Measurements from ENCODE around the gene EXOC4.
"Not testable (repeated sequence)": the region's sequence is repeated elsewhere in the genome, so short reads cannot be mapped to it uniquely, and the experiment has no call there.

The EXOC4 gene

DNA sequence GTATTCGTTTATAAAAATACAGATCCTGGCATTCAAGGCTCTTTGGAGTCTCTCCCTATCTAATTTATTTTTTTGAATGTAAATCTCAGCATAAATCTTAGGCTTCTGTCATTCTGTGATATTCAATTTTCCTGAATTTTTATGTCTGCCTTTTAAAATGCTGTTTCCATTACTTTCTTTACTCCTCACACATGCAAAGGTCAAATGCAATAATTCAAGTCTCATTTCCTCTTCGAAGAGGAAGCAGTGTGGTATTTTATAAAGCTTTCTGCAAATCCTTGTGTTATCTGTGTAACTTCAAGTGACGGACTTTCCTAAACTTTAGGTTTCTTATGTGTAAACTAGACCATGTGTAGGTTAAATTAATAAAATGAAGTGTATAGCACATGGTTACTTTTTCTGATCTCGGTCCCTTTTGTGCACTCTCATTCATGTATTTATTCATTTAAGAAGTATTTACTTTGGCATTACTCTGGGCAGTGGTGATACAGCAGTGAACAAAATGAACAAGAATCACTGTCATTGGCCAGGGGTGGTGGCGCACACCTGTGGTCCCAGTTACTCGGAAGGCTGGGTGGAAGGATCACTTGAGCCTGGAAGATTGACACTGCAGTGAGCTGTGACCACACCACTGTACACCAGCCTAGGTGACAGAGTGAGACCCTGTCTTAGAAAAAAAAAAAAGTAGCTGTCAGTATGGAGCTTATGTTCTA lies 332.2 kb downstream of the EXOC4 start:
- no peak for DNase-seq

GRCh38 chr7:133586253-133586652 lies 333.4 kb downstream of the EXOC4 start:
- DNase-seq: no peak

DNA sequence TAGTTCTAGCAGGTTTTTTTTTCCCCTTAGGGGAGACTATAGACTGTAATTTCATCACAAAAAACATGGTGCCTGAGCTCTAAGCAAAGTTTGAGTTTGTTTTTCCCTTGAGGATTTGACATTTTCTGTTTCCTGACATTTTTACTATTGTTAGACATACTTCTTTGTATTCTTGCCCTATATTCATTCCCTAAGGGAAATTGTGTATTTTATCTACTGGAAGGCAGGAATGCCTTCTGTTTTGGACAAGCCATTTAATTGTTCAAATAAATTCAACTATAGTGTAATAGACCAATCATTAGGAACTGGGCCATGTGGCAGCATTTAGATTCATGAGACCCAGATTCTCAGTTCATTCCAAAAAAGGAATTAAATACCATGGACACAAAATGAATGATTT lies 335.0 kb downstream of the EXOC4 start:
- no peak for DNase-seq

DNA sequence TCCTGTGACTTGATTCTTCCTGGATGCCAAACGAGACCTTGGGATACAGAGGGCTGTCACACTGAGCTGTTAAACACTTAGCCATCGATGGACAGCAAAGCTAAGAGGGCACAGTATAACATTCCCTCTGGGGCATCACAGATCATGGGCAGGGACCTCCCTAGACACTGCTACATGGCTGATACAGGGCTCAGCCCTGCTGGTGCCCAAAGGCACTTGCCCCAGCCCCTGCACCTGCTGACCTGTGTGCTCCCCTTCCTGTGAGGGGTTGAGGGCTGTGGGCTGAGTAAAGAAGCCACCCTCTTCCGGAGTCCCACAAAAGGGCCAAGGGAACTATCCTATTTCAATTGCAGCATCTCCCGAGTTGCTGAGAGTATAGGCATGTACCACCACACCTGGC lies 337.9 kb downstream of the EXOC4 start:
- DNase-seq: no peak

DNA sequence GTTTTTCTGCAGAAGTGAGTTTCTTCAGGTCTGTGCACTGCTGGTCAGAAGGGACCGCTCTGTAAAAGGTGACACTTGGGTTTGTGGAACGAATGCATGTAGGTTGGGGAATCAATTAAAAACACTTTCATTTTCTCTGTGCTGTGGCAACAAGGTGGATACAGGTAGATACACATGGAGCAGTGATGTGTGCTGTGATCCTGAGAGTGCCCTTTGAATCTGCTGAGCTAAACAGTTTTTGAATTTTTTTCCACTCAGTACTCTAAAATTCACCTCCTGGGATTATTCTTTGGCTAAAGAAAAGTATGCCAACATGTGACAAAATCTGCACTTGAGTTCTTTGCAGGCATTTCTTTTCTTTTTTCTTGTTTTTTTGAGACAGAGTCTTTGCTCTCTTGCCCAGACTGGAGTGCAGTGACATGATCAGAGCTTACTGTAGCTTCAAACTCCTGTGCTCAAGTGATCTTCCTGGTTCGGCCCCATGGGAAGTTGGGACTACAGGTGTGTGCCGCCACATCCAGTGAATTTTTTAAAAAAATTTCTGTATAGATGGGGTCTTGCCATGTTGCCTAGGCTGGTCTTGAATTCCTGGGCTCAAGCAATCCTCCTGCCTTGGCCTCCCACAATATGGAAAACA lies 338.9 kb downstream of the EXOC4 start:
- DNase-seq: no peak

DNA sequence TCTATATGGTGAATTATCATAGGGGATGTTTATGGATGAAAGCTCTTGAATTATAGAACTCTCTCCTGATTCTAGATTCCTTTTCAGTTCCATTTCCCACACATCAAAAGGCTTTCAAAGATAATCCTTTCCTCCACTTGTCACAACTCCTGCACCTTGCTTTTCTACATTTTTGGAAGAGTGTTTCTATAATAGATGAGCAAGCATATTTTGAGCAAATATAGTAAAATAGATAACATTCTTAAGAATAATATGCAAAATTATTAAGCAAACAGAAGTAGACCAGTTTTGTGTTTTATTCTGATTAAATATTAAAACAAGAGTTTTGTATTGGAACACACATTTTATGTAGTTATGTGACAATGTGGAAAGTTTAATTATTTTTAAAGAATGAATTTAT lies 340.7 kb downstream of the EXOC4 start:
- no peak for DNase-seq

- no peak for DNase-seq
These were observed 348.7 kb downstream of the EXOC4 start for GRCh38 chr7:133601617-133602016.

- DNase-seq: no peak
These were observed 349.4 kb downstream of the EXOC4 start for GRCh38 chr7:133602291-133602690.

- no peak for DNase-seq
These were observed 354.1 kb downstream of the EXOC4 start for GRCh38 chr7:133606991-133607390.

- DNase-seq: no peak
These were observed 356.9 kb downstream of the EXOC4 start for GRCh38 chr7:133609806-133610205.

DNA sequence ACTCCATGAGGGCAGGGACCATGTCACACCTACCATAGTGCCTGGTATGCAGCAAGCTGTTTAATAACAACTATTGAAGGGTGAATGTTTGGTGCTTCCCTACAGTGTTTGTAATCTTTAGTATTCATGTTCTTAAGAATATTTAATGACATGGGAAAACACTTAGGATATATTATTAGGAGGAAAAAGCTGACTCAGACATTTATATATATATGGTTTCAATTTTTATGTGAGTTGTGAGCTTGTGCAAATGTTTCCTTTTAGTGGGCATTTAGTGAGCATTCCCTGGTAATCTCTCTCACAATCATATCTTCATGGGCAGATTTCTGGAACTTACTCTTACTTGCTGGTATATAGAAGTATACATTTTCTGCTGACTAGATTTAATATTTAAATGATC lies 359.1 kb downstream of the EXOC4 start:
- no peak for DNase-seq

DNA sequence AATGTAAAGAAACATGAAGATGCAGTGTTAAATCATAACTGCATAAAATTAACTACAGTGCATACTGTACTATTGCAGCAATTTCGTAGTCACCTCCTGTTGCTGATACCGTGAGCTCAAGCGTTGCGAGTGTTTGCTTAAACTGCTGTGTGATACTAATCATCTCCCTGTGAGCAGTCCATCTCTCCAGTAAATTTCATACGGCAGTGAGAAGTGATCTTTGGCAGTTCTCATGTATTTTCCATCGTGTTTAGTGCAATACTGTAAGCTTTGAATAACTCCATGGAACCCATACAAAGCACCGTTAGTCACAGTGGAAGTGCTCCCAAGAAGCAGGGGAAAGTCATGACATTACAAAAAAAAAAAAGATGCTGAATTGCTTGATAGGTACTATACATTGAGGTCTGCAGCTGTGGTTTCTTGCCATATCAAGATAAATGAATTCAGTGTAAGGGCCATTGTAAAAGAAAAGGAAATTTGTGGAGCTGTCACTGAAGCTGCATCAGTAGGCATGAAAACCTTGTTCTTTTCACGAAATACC lies 360.4 kb downstream of the EXOC4 start:
- DNase-seq: no peak

DNA sequence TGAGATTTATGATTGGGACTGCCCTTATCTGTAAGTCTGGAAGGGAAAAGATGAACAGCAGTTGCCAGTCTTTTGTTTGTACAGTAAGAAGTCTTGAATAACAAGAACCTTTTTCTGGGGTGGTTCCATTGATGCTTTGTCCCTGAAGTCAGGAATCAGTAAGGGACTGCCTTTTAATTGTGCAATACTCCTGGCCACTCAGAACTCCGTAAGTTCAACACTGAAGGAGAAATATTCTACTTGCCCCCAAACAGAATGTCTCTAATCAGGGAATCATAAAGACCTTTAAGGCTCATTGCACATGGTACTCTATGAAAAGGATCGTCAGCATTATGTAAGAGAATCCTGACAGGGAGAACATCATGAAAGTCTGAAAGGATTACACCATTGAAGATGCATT lies 361.4 kb downstream of the EXOC4 start:
- DNase-seq: no peak

- no peak for DNase-seq
These were observed 366.1 kb downstream of the EXOC4 start for GRCh38 chr7:133618970-133619369.

- no peak for DNase-seq
These were observed 366.6 kb downstream of the EXOC4 start for GRCh38 chr7:133619491-133619890.

GRCh38 chr7:133623721-133624120 lies 370.8 kb downstream of the EXOC4 start:
- peak; percentile 40 for DNase-seq

DNA sequence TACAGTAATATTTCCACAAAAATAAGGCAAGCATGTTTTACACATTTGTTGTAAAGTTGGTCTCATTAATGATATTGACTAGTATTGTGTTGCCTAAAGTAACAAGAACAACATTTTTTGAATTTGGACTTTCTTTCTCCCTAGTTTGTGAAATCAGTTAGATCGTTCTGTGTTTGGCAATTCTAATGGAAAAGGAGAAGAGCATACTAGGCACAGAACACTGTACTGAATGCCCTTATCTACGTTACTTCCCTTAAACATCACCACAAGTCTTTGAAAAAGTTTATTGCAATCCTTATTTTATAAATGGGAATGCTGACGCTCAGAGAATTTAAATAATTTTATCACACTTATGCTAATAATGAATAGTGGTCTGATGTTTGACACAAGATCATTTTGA lies 372.2 kb downstream of the EXOC4 start:
- DNase-seq: no peak

GRCh38 chr7:133629701-133630100 lies 376.8 kb downstream of the EXOC4 start:
- DNase-seq: no peak

DNA sequence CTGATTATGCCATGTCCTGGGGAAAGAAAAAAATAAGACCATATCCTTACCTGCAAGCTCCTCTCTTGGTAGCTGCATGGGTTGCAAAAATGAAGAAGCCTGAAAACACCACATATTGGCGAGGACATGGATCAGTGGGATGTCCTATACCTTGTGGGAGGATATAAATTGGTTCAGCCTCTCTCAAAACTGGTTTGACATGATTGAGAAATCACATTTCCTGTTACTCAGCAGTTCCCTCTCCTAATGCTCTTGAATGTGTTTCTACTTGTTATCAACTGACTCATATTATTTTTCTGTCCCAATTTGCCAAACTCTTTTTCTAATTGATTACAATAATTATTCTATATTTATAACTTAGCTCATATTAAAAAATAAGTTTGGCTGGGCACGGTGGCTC lies 380.2 kb downstream of the EXOC4 start:
- no peak for DNase-seq

GRCh38 chr7:133635541-133635940 lies 382.7 kb downstream of the EXOC4 start:
- DNase-seq: no peak

DNA sequence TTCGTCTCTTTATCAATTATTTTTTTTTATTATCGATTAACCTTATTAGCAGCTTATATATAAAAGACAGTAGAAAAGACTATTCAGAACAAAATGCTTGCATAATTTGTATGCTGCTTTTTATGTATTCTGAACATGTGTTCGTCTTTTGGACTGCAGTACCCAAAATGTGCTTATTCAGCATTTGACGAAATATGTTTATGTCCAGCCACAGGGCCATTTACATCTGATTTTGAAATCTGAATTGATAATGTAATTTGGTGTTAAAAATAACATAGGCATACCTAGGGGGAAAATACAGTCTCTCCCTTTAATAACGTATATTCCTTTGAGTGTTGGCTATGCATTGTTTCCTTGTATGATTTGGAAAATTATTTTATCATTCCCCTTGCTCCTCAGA lies 386.0 kb downstream of the EXOC4 start:
- no peak for DNase-seq

- DNase-seq: no peak
These were observed 388.6 kb downstream of the EXOC4 start for GRCh38 chr7:133641436-133641835.

GRCh38 chr7:133642907-133643306 lies 390.0 kb downstream of the EXOC4 start:
- no peak for DNase-seq

- not testable (repeated sequence) for DNase-seq
These were observed 390.8 kb downstream of the EXOC4 start for GRCh38 chr7:133643652-133644051.
